Small intestine (tissue), 7 donors: ENCODE data around the gene DDX1. TPM values are rescaled to one million over a fixed set of nuclear protein-coding genes. Genes with fewer than 3 reads are reported as not detected.
A peak's percentile ranks its signal among the peaks of the same experiment; 100 is the strongest.

Experiments used
- DNase-seq, 2 donors: peaks; one replicate each; pipeline versions ENCODE4 v3.0.0 to v3.0.0-alpha.2; 2013
- FAIRE-seq: peaks from 2 replicates; lab custom pipeline; 2012; peaks lifted over from hg19 to GRCh38; lab: Jason Lieb, UNC
- H3K27ac ChIP-seq, 3 donors: one replicate each; pipeline ENCODE4 v1.5.1; 2013; ENCODE audit warnings: low read length in 2 of 3, mild to moderate bottlenecking in 2 of 3, control low read depth in 1 of 3, inconsistent platforms in 1 of 3, low read depth in 1 of 3, moderate library complexity in 1 of 3
- H3K27me3 ChIP-seq, 3 donors: one replicate each; pipeline ENCODE4 v1.6.1; 2013; ENCODE audit warnings: low read length in 3 of 3, inconsistent platforms in 1 of 3; ENCODE audit not compliant: control insufficient read depth in 3 of 3, insufficient read depth in 3 of 3
- H3K36me3 ChIP-seq, 3 donors: one replicate each; pipeline ENCODE4 v1.6.1; 2013; ENCODE audit warnings: low read length in 3 of 3, inconsistent platforms in 1 of 3, low read depth in 1 of 3, mild to moderate bottlenecking in 1 of 3, moderate library complexity in 1 of 3; ENCODE audit not compliant: control insufficient read depth in 3 of 3, insufficient read depth in 2 of 3
- H3K4me1 ChIP-seq, 3 donors: one replicate each; pipeline ENCODE4 v1.6.1; 2013; ENCODE audit warnings: low read length in 2 of 3, inconsistent platforms in 1 of 3, low read depth in 1 of 3, mild to moderate bottlenecking in 1 of 3, moderate library complexity in 1 of 3; ENCODE audit not compliant: control insufficient read depth in 3 of 3, insufficient read depth in 2 of 3
- H3K4me3 ChIP-seq, 3 donors: one replicate each; pipeline ENCODE4 v1.5.1; 2013; ENCODE audit warnings: low read length in 3 of 3, control low read depth in 1 of 3, inconsistent platforms in 1 of 3, low read depth in 1 of 3, mild to moderate bottlenecking in 1 of 3, moderate library complexity in 1 of 3
- H3K9me3 ChIP-seq, 2 donors: one replicate each; pipeline ENCODE4 v1.6.1; 2013; ENCODE audit warnings: low read depth in 1 of 2, low read length in 1 of 2; ENCODE audit not compliant: control insufficient read depth in 2 of 2, insufficient read depth in 1 of 2
- WGBS, 3 donors: extraction: QIAGEN DNeasy Blood & Tissue Kit; methylation state at CpG; one replicate each; pipeline ENCODE4 v1.1.7; 2013; 5-methylcytosine and 5-hydroxymethylcytosine counted together
- polyA plus RNA-seq, 4 donors: library from polyadenylated mRNA; stranded (reverse) in 3 of 4; unstranded in 1 of 4; fragments of 200-250 nt in 3 of 4; fragments of 120-200 nt in 1 of 4; gene quantifications; one replicate each; pipeline versions ENCODE4 v1.2.1 to v1.2.3, GENCODE V29; 2013
- donor health status: healthy with polysubstance abuse.
- donor health status: control.
- donor health status: control.
- donor health status: Bipolar disorder and iron deficiency.
- donor health status: healthy.

Gene DDX1
- polyA plus RNA-seq, 4 donors, result 74.6 to 107 (median 79.4) TPM

DNA sequence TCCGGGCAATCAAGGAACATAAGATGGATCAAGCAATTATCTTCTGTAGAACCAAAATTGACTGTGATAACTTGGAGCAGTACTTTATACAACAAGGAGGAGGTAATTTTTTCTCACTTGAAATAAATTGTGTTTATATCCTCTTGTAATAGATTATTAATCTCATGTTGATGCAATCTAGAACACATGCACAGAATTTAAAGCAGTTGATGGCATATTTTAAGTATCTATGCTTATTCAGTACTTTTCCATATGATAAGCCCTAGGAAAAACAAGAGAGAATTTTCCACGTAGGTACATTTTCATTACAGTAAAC, 31.8 kb downstream of the DDX1 start:
- peaks cover 0 to 19% (median 18%) of the 10 kb centered on the region in 3 donors for H3K36me3 ChIP-seq
- H3K4me1 ChIP-seq, result no peaks in the 10 kb centered on the region
- FAIRE-seq, result no peak
- no peaks in the 10 kb centered on the region for H3K27me3 ChIP-seq
- H3K9me3 ChIP-seq, result no peaks in the 10 kb centered on the region
- H3K4me3 ChIP-seq, result no peak overlapping the region
- 97 to 99% (median 97%) methylated on average over 2 of the region's 2 CpGs for WGBS, 3 donors
- H3K27ac ChIP-seq, result no peak overlapping the region
- DNase-seq, result no peak

DNA sequence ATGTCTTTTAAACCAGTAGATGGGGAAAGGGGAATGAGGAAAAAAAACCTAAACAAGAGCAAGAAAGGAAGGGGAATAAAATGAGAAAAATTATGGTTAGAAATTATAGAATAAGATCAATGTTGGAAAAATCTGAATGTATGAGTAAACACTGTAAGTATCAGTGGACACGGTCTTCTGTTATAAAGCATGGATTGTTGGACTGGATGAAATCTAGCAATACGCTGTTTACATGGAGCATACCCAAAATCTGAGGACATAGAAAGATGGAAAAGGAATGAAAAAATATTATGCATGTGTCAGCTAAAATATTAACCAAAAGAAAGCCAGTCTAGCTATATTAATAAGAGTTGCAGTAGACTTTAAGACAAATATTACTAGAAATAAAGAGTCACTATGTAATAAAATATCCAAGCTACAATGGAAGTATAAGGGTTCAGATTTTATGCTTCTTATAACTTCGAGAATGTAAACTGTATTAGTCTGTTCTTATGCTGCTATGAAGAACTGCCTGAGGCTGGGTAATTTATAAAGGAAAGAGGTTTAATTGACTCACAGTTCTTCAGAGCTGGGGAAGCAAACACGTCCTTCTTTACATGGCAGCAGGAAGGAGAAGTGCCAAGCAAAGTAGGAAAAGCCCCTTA, 32.4 kb downstream of the DDX1 start:
- no peak for DNase-seq
- Histone ChIP-seq H3K27me3 (no peaks in the 10 kb centered on the region), H3K4me1 (no peaks in the 10 kb centered on the region), H3K4me3 (no peak overlapping the region), H3K27ac (no peak overlapping the region), H3K36me3 (peaks cover 0 to 16% (median 13%) of the 10 kb centered on the region in 3 donors), H3K9me3 (no peaks in the 10 kb centered on the region)
- FAIRE-seq, result no peak
- 68 to 94% (median 79%) methylated on average over 4 of the region's 4 CpGs for whole genome bisulfite sequencing, 3 donors

DNA sequence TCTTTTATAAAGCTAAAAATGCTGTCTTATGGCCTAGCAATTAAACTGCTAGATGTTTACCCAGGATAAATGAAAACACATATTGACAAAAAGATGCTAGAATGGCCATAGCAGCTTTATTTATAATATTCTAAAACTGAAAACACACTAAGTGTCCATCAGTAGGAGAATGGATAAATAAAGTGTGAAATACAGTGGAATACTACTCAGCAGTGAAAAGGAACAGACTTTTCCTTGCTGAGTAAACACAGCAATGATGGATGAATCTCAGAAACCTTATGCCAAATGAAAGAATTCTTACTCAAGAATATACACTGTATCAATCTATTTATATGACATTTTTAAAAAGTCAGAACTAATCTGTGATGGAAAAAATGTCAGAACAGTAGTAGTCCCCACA, 33.2 kb downstream of the DDX1 start:
- Histone ChIP-seq H3K27me3 (no peaks in the 10 kb centered on the region), H3K9me3 (no peaks in the 10 kb centered on the region), H3K27ac (no peak overlapping the region), H3K4me1 (no peaks in the 10 kb centered on the region), H3K4me3 (no peak overlapping the region), H3K36me3 (peaks cover under 1 to 16% (median 8%) of the 10 kb centered on the region in 3 donors)
- DNase-seq (no peak), FAIRE-seq (no peak)

DNA sequence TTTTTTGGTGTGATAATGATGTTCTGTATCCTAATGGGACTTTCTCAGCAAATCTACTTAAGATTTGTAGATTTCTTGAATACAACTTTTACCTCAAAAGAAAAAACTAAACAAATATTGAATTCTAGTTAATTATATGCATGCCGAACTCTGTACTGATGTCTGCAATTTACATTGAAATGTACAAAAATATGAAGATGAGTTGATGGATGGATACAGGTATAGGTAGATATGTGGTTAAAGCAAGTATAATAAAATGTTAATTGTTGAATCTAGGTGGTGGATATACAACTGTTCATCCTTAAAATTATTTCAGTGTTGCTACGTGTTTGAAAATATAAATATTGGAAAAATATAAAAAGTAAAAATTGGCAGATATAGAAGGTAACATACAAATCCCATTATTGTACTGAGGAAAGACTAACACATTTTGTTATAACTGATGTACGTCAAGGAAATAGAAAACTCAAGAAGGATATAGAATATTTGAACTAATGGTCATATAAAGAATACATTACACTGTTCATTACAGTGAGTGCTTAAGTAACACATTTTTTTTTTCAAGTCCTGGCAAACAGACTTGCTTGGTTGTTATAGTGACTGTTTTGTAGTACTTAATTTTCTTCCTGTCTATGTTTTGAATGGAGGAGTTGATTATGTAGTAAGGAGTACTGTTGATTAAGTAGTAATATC, 33.8 kb downstream of the DDX1 start:
- peaks cover 7 to 15% (median 8%) of the 10 kb centered on the region in 3 donors for H3K36me3 ChIP-seq
- H3K9me3 ChIP-seq, result no peaks in the 10 kb centered on the region
- DNase-seq, result no peak
- H3K27ac ChIP-seq, result no peak overlapping the region
- 98 to 100% (median 98%) methylated on average over 3 of the region's 3 CpGs for WGBS, 3 donors
- H3K27me3 ChIP-seq, result no peaks in the 10 kb centered on the region
- H3K4me1 ChIP-seq, result no peaks in the 10 kb centered on the region
- no peak for FAIRE-seq
- H3K4me3 ChIP-seq, result no peak overlapping the region

DNA sequence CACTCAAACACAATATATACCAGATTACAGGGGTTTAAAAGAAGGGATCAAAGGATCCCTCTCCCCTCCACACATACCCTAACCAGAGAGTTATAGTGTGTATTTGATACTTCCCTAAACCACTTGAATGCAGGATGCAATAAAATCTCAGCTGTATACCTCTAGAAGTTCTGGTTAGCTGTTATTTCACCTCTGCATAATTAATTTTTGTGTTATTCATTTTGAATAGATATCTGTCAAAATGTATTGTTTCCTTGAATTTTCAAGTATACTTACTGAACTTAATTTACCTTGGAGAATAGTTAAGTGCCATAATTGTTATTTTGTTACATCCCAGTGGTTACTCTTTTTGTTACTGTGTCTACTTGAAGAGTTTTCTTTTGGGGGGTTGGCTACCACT, 34.5 kb downstream of the DDX1 start:
- Histone ChIP-seq H3K4me1 (no peaks in the 10 kb centered on the region), H3K9me3 (no peaks in the 10 kb centered on the region), H3K4me3 (no peak overlapping the region), H3K36me3 (peaks cover 7 to 18% (median 9%) of the 10 kb centered on the region in 3 donors), H3K27ac (no peak overlapping the region), H3K27me3 (no peaks in the 10 kb centered on the region)
- FAIRE-seq, result no peak
- DNase-seq, result no peak

DNA sequence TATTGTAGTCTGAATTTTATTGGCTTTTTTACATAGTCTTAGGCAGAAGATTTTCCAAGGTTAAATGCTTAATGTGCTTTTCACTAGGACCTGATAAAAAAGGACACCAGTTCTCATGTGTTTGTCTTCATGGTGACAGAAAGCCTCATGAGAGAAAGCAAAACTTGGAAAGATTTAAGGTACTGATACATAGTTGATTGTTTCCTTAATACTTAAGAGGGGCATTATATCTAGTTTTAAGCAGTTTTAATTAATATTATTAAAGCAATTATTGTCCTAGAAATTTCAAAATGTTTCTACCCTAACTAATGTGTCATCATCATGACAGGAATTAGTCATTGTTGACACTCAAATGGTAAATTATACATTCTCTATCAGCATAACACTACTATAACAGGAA, 35.3 kb downstream of the DDX1 start:
- Histone ChIP-seq H3K4me1 (no peaks in the 10 kb centered on the region), H3K36me3 (peaks cover 5 to 19% (median 9%) of the 10 kb centered on the region in 3 donors)
- no peak for FAIRE-seq

DNA sequence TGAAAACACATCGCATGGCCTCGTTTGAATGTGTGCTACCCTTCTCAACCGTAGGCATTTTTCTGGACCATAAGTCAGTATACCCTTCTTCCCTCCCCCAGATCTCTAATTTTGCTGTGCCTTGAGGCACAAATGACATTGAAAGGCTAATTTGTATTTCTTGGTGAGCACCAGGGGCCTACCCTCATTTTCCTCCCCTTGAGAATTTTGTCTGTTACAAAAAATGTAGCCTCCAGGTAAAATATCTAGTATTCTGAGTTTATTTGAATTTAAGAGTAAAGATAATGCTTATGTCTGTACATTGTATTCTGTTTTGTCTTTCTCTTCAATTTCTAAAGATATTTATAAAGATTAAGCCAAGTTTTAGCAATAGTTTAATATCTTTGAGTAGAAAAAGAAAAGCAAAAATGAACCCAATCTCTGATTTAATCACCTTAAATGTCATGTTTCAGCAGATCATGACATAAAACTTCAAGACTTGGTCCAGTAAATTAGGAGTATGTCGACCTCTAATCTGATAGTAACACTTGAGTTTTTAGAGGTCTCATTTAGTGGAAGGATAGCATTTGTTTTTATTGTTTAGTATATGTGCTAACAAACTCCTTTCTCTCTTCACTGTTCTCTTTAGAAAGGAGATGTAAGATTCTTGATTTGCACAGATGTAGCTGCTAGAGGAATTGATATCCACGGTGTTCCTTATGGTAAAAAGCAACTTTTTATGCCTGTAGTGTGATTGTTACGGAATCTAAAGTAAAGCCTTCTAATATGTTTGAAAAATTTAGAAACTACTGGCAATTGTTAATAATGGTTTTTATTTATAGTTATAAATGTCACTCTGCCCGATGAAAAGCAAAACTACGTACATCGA, 36.4 kb downstream of the DDX1 start:
- FAIRE-seq (no peak), DNase-seq (no peak)
- Histone ChIP-seq H3K27ac (no peak overlapping the region), H3K4me3 (no peak overlapping the region), H3K9me3 (no peaks in the 10 kb centered on the region), H3K4me1 (no peaks in the 10 kb centered on the region), H3K36me3 (peaks cover 9 to 27% (median 9%) of the 10 kb centered on the region in 3 donors), H3K27me3 (no peaks in the 10 kb centered on the region)
- WGBS, 3 donors, result 88 to 94% (median 93%) methylated on average over 9 of the region's 9 CpGs

More for the DNA sequence above, 35.3 kb downstream of the DDX1 start:
- Histone ChIP-seq H3K27ac (no peak overlapping the region), H3K9me3 (no peaks in the 10 kb centered on the region), H3K4me3 (no peak overlapping the region), H3K27me3 (no peaks in the 10 kb centered on the region)
- DNase-seq, result no peak

DNA sequence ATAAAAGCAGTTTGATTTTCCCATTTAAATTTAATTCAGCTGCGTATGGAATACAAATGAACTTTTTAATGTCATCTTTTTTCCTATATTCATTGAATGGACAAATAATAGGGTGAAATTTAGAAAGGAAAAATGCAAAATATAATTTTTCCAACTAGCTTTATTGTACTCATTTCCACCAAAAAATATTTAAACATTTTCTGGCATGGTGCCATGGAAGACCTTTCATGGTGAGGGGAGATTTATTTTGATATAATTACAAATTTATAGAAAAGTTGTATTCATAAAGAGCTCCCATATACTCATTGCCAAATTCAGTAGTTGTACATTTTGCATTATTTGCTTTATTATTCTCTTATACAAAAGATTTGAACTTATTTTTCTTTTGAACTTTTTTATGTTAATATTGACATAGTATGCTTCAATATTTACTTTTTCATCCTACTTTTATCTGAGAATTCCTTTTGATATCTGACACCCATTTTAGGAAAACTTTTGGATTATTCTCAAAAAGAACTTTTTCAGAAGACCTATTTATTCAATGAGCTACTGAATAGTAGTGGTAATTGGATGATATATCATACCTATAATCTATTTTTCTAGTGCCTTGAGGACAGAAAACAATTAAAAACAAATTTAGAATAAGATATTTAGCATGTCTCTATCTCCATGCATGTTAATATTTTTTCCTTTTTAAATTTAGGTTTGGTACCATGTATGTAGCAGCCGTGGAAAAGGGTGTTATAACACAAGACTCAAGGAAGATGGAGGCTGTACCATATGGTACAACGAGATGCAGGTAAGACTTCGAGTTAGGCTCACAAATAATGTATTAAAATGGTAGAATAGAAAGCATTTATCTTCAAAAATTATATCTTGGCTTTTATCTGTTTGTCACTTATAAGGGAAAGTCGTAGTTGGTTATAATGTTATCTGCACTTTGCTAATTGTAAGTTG, 37.5 kb downstream of the DDX1 start:
- no peak overlapping the region for H3K27ac ChIP-seq
- no peaks in the 10 kb centered on the region for H3K27me3 ChIP-seq
- H3K9me3 ChIP-seq, result no peaks in the 10 kb centered on the region
- no peak for DNase-seq
- WGBS, 3 donors, result 91 to 97% (median 96%) methylated on average over 5 of the region's 5 CpGs
- peak; percentile 19 for FAIRE-seq
- H3K4me1 ChIP-seq, result no peaks in the 10 kb centered on the region
- H3K4me3 ChIP-seq, result no peak overlapping the region
- peaks cover 9 to 29% (median 9%) of the 10 kb centered on the region in 3 donors for H3K36me3 ChIP-seq
